Measurements from ENCODE around the gene ABHD1.
"Not testable (repeated sequence)": the region's sequence is repeated elsewhere in the genome, so short reads cannot be mapped to it uniquely, and the experiment has no call there.

GRCh38 chr2:27175781-27176180, 52.2 kb downstream of the ABHD1 start:
- not testable (repeated sequence) for TF ChIP-seq CTCF (conservative IDR thresholded peaks at IDR 0.05; ENCODE audit: low read length); EZH2phosphoT487 (IDR thresholded peaks at IDR 0.05; ENCODE audit: borderline replicate concordance)

All from Loucy (cell line).